ENCODE data around the gene STX10. TPM values are rescaled to one million over a fixed set of nuclear protein-coding genes. Genes with fewer than 3 reads are reported as not detected.
A peak's percentile ranks its signal among the peaks of the same experiment; 100 is the strongest.

Gene STX10
- total and polyA plus RNA-seq, 9 of the 15 experiments (the other 6 are each of a cell fraction or from before 2014, with no cell fraction given) = 0.51 to 66.3 (median 31.0) TPM

DNA sequence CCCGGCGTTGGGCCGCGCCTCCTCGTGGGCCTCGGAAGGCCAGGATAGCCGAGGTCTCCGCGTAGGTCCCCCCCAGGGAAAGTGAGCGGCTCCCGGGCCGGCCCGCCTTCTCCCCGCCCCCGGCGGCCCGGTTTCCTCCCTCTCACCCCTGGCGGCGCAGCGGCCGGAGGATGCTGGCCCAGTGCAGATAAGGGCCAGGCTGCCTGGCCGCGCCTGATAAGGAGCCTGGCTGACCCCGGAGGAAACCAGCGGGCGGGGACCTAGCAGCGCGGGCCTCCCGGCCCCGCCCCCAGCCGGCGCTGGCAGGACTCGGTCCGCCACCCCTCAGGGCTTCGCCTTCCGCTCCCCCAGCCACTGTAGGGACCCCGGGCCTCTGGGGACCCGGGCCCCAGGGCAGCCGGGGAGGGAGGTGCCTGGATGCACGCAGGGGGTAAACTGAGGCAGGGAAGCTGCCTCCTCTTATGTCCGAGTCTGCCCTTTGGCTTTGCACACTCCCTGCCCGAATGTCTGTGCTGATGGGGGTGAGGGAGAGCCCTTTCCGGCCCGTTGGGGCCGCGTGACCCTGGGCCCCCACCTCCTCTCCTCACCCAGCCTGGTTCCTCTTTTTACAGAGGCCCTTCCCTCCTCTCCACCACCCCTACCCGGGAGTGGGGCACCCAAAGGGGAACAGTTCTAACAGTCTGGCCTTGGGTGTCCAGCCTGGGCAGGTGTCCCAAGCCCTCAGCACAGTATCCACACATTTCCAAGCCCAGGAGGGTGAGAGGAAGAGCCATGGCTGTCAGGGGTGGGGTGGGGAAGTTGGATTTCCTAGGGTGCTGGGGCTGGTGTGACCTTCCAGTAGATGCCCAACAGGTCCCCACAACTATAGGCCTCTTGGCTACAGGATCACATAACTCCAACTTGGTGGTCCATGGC lies 47.3 kb downstream of the STX10 start, which contains the start of gene LYL1 (continued):
- TF ChIP-seq DDX20 (tag; IDR thresholded peaks at IDR 0.05; ENCODE audit: low read depth) = no peak
- TF ChIP-seq, protein P1, sequence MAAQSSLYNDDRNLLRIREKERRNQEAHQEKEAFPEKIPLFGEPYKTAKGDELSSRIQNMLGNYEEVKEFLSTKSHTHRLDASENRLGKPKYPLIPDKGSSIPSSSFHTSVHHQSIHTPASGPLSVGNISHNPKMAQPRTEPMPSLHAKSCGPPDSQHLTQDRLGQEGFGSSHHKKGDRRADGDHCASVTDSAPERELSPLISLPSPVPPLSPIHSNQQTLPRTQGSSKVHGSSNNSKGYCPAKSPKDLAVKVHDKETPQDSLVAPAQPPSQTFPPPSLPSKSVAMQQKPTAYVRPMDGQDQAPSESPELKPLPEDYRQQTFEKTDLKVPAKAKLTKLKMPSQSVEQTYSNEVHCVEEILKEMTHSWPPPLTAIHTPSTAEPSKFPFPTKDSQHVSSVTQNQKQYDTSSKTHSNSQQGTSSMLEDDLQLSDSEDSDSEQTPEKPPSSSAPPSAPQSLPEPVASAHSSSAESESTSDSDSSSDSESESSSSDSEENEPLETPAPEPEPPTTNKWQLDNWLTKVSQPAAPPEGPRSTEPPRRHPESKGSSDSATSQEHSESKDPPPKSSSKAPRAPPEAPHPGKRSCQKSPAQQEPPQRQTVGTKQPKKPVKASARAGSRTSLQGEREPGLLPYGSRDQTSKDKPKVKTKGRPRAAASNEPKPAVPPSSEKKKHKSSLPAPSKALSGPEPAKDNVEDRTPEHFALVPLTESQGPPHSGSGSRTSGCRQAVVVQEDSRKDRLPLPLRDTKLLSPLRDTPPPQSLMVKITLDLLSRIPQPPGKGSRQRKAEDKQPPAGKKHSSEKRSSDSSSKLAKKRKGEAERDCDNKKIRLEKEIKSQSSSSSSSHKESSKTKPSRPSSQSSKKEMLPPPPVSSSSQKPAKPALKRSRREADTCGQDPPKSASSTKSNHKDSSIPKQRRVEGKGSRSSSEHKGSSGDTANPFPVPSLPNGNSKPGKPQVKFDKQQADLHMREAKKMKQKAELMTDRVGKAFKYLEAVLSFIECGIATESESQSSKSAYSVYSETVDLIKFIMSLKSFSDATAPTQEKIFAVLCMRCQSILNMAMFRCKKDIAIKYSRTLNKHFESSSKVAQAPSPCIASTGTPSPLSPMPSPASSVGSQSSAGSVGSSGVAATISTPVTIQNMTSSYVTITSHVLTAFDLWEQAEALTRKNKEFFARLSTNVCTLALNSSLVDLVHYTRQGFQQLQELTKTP (IDR thresholded peaks at IDR 0.05; ENCODE audit: low read depth in 1 of 2, partially characterized antibody in 2 of 2) = peak in 1 of 2 experiments; percentile 56
- no peak for TF ChIP-seq NCOA4 (IDR thresholded peaks at IDR 0.05; ENCODE audit: partially characterized antibody)
- peak; percentile 98 for TF ChIP-seq ETV1 (tag; conservative IDR thresholded peaks at IDR 0.05; ENCODE audit: low read depth)
- peak; percentile 71 to 72; a peak in 2 of 4 replicates for TF ChIP-seq SIN3A (IDR thresholded peaks at IDR 0.05; ENCODE audit: borderline replicate concordance in 2 of 2, control insufficient read depth in 1 of 2, low read depth in 2 of 2, low read length in 2 of 2)
- peak; percentile 13; the same call in 1 of the 2 replicates for TF ChIP-seq CBX1 (IDR thresholded peaks at IDR 0.05; ENCODE audit: low read depth)
- TF ChIP-seq MEIS2 (IDR thresholded peaks at IDR 0.05; ENCODE audit: partially characterized antibody) = no peak
- 0 out of 2 replicates have a peak, but pooled peaks have one; percentile 7 for TF ChIP-seq NR2F6 (CRISPR knock-in tag; IDR thresholded peaks at IDR 0.05)
- TF ChIP-seq, protein P2, sequence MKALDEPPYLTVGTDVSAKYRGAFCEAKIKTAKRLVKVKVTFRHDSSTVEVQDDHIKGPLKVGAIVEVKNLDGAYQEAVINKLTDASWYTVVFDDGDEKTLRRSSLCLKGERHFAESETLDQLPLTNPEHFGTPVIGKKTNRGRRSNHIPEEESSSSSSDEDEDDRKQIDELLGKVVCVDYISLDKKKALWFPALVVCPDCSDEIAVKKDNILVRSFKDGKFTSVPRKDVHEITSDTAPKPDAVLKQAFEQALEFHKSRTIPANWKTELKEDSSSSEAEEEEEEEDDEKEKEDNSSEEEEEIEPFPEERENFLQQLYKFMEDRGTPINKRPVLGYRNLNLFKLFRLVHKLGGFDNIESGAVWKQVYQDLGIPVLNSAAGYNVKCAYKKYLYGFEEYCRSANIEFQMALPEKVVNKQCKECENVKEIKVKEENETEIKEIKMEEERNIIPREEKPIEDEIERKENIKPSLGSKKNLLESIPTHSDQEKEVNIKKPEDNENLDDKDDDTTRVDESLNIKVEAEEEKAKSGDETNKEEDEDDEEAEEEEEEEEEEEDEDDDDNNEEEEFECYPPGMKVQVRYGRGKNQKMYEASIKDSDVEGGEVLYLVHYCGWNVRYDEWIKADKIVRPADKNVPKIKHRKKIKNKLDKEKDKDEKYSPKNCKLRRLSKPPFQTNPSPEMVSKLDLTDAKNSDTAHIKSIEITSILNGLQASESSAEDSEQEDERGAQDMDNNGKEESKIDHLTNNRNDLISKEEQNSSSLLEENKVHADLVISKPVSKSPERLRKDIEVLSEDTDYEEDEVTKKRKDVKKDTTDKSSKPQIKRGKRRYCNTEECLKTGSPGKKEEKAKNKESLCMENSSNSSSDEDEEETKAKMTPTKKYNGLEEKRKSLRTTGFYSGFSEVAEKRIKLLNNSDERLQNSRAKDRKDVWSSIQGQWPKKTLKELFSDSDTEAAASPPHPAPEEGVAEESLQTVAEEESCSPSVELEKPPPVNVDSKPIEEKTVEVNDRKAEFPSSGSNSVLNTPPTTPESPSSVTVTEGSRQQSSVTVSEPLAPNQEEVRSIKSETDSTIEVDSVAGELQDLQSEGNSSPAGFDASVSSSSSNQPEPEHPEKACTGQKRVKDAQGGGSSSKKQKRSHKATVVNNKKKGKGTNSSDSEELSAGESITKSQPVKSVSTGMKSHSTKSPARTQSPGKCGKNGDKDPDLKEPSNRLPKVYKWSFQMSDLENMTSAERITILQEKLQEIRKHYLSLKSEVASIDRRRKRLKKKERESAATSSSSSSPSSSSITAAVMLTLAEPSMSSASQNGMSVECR (CRISPR knock-in tag; IDR thresholded peaks at IDR 0.05) = no peak; the same call in 1 of the 2 replicates
- peak; percentile 44; the same call in 1 of the 2 replicates for TF ChIP-seq ZNF354B (CRISPR knock-in tag; IDR thresholded peaks at IDR 0.05)
- TF ChIP-seq, protein P3, sequence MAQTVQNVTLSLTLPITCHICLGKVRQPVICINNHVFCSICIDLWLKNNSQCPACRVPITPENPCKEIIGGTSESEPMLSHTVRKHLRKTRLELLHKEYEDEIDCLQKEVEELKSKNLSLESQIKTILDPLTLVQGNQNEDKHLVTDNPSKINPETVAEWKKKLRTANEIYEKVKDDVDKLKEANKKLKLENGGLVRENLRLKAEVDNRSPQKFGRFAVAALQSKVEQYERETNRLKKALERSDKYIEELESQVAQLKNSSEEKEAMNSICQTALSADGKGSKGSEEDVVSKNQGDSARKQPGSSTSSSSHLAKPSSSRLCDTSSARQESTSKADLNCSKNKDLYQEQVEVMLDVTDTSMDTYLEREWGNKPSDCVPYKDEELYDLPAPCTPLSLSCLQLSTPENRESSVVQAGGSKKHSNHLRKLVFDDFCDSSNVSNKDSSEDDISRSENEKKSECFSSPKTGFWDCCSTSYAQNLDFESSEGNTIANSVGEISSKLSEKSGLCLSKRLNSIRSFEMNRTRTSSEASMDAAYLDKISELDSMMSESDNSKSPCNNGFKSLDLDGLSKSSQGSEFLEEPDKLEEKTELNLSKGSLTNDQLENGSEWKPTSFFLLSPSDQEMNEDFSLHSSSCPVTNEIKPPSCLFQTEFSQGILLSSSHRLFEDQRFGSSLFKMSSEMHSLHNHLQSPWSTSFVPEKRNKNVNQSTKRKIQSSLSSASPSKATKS (CRISPR knock-in tag; IDR thresholded peaks at IDR 0.05) = no peak
- TF ChIP-seq, protein P4, sequence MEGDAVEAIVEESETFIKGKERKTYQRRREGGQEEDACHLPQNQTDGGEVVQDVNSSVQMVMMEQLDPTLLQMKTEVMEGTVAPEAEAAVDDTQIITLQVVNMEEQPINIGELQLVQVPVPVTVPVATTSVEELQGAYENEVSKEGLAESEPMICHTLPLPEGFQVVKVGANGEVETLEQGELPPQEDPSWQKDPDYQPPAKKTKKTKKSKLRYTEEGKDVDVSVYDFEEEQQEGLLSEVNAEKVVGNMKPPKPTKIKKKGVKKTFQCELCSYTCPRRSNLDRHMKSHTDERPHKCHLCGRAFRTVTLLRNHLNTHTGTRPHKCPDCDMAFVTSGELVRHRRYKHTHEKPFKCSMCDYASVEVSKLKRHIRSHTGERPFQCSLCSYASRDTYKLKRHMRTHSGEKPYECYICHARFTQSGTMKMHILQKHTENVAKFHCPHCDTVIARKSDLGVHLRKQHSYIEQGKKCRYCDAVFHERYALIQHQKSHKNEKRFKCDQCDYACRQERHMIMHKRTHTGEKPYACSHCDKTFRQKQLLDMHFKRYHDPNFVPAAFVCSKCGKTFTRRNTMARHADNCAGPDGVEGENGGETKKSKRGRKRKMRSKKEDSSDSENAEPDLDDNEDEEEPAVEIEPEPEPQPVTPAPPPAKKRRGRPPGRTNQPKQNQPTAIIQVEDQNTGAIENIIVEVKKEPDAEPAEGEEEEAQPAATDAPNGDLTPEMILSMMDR (IDR thresholded peaks at IDR 0.05 in 2 of 3, conservative IDR thresholded peaks at IDR 0.05 in 1 of 3; ENCODE audit: insufficient read depth in 2 of 3, low read depth in 1 of 3, low read length in 3 of 3) = no peak; a peak in 1 of 6 replicates

Measured in K562 (cell line).